ENCODE measurements around the gene HMGXB3.

Gene HMGXB3

DNA sequence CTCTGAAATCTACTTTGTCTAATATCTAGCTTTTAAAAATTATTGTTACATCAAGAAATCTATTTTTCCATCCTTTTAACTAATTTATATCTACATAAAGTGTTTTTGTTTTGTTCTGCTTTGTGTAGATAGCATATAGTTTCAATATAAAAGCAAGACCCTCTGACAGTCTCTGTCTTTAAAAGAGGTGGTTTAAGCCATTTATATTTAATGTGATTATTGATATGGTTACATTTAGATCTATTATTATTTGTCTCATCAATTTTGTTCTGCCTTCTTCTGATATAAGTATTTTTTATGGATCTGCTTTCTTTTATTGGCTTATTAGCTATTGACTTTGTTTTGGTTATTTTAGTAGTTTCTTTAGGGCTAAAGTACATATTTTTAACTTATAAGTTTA lies 16.0 kb downstream of the HMGXB3 start:
- POLR2A ChIA-PET (ENCODE audit: low non-redundant PET) = no interaction called here
- DNase-seq (ENCODE audit: low spot score) = no peak
- CTCF ChIA-PET = interaction anchor here (0.7 to 0.9 kb wide), 3 partner anchors 10 to 131 kb away, joined by 3 to 5 read pairs (median 4); partner anchors contain the start of gene TIGD6
- TF ChIP-seq CTCF (conservative IDR thresholded peaks at IDR 0.05; ENCODE audit: low read depth) = no peak
- H3K27ac ChIP-seq = no peak overlapping the region

DNA sequence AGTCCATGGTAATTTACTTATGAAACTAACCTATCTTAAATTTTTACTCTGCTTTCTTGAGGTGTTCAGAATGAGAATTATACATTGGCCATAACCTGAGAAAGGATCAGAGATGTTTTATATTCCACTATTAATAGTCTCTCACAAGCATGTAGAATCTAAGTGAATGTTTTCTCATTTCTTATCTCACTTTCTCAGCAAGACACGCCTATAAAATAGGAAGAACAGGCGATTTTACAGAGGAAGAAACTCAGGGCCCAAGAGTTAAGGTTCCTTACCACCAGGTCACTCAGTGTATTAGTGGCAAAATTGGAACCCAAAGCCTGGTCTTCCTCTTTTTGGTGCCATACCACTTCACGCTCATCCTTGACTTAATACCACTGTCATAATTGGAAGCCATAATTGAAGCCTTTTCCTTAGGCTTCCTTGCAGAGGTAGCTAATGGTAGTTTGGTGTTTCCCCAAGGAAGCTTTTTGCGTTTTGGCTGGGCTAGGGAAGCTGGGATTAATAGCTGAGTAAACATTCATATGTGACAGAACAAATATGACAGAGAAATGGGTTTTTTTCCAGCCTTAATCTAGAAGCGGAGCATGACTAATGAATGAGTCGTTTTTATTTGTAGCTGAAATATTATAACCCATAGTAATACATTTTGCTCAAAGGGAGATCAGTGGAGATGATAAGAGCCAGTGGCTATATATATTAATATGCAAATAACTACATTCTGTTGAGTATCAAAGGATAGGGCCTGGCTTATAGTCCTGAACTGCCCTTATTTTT lies 16.9 kb downstream of the HMGXB3 start:
- no peak overlapping the region for H3K27ac ChIP-seq
- peak; percentile 73 for DNase-seq (ENCODE audit: low spot score)
- ChIA-PET CTCF (interaction anchor here (0.7 to 1.0 kb wide), 3 partner anchors 10 to 131 kb away, joined by 4 to 5 read pairs (median 5); no protein-coding TSS in a partner anchor), POLR2A (ENCODE audit: low non-redundant PET) (no interaction called here)
- TF ChIP-seq CTCF (conservative IDR thresholded peaks at IDR 0.05; ENCODE audit: low read depth) = no peak

GRCh38 chr5:150020249-150020648 lies 19.7 kb downstream of the HMGXB3 start:
- no peak for TF ChIP-seq CTCF (conservative IDR thresholded peaks at IDR 0.05; ENCODE audit: low read depth)
- DNase-seq (ENCODE audit: low spot score) = no peak
- CTCF ChIA-PET = no interaction called here
- H3K27ac ChIP-seq = peak overlapping the region; percentile 74; the same call in 1 of the 2 replicates
- POLR2A ChIA-PET (ENCODE audit: low non-redundant PET) = no interaction called here

DNA sequence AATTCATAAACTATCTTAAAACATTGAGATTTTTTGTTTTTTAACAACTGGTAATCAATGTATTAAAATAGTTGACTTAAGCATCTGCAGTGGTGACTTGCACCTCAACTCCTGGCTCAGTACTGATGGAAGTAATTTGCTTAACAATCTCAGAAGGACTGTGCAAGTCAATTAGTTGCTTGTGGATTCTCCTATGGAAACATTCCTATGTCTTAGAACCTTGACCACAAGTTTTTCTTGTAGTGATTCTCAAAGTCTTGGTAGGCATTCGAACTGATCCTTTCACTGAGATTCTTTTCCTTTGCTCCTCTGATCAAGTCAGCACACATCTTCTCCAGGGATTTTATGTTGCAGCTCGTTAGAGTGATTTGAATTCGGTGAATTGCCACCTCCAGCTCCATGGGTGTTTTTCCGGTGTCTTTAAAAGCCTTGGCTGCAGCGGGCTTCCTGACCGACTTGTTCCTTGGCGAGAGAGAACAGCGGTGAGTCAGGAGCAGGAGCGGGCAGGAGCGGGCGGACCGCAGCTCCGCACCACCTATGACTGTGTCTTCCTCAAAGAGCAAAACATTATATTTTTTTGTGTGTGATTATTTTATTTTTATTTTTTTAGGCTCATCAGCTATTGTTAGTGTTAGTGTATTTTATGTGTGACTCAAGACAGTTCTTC lies 21.1 kb downstream of the HMGXB3 start:
- peak; percentile 88 for DNase-seq (ENCODE audit: low spot score)
- ChIA-PET POLR2A (ENCODE audit: low non-redundant PET) (interaction anchor here (0.6 kb wide), 2 partner anchors 21 to 27 kb away, joined by 3 to 4 read pairs; no protein-coding TSS in a partner anchor), CTCF (interaction anchor here (0.6 to 1.4 kb wide), 4 partner anchors 19 to 428 kb away, joined by 3 to 8 read pairs (median 4); no protein-coding TSS in a partner anchor)
- no peak for TF ChIP-seq CTCF (conservative IDR thresholded peaks at IDR 0.05; ENCODE audit: low read depth)
- peak overlapping the region; percentile 95 for H3K27ac ChIP-seq

DNA sequence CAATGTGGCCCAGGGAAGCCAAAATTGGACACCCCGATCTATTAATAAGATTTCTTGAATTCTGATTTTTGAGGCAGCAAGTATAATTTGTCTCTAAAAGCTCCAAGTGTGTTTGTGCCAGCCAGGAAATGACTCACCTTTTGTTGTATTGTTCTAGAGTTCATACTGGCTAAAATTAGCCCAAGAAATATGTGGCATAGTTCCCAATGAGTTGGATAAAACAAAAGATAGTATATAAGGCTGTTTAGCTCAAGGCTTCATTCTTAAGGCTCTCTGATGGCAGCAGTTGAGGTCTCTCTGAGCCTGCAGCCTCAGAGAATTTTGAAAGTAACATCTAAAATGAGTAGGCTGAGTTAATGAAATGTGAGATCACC lies 21.6 kb downstream of the HMGXB3 start:
- peak; percentile 87 for DNase-seq (ENCODE audit: low spot score)
- POLR2A ChIA-PET (ENCODE audit: low non-redundant PET) = interaction anchor here (0.6 kb wide), 2 partner anchors 26 to 389 kb away, joined by 4 to 6 read pairs; no protein-coding TSS in a partner anchor
- H3K27ac ChIP-seq = peak overlapping the region; percentile 95
- no peak for TF ChIP-seq CTCF (conservative IDR thresholded peaks at IDR 0.05; ENCODE audit: low read depth)
- CTCF ChIA-PET = interaction anchor here (0.6 to 1.4 kb wide), 5 partner anchors 19 to 429 kb away, joined by 3 to 8 read pairs (median 4); no protein-coding TSS in a partner anchor

DNA sequence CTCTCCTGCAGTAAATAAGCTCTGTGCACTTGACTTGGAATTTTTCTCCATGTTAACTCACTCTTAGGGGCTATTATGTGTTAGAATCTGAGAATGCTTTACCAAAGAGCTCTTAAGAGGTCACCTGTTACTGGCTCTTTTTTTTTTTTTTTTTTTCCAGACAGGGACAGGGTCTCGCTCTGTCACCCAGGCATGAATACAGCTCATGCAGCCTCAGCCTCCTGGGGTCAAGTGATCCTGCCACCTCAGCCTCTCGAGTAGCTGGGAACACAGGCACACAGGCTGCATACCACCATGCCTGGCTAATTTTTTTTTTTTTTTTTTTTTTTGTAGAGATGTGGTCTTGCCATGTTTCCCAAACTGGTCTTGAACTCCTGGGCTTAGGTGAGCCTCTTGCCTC lies 22.1 kb downstream of the HMGXB3 start:
- DNase-seq (ENCODE audit: low spot score) = no peak
- POLR2A ChIA-PET (ENCODE audit: low non-redundant PET) = interaction anchor here (0.6 kb wide), 1 partner anchor 388 kb away, joined by 6 read pairs; no protein-coding TSS in a partner anchor
- CTCF ChIA-PET = interaction anchor here (0.6 to 1.2 kb wide), 5 partner anchors 18 to 247 kb away, joined by 3 to 4 read pairs (median 4); partner anchors contain the start of genes HMGXB3 and TIGD6
- peak overlapping the region; percentile 95 for H3K27ac ChIP-seq
- TF ChIP-seq CTCF (conservative IDR thresholded peaks at IDR 0.05; ENCODE audit: low read depth) = no peak
